ENCODE data around the gene POU6F2.

The POU6F2 gene

DNA sequence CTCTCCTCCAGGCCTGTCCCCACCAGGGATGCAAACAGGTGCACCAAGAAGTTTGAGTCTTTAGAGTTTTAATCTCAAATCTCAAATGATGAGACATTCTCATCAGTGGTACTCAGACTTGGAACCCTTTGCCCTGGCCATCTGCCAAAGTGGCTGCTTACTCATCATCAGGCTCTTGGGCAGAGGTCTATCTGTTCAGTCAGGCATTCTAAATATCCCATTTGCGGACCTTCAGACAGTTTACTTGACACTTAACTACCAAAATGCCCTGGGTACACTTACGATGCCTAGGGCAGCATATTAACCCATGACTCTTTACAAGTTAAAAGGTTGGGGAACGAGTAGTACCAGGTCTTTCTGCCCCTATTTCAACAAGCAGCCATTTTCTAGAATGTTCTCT is 527.3 kb downstream of the POU6F2 start:
- peak in 1 of 2 experiments; percentile 32 for DNase-seq (ENCODE audit: low read depth in 2 of 2)

DNA sequence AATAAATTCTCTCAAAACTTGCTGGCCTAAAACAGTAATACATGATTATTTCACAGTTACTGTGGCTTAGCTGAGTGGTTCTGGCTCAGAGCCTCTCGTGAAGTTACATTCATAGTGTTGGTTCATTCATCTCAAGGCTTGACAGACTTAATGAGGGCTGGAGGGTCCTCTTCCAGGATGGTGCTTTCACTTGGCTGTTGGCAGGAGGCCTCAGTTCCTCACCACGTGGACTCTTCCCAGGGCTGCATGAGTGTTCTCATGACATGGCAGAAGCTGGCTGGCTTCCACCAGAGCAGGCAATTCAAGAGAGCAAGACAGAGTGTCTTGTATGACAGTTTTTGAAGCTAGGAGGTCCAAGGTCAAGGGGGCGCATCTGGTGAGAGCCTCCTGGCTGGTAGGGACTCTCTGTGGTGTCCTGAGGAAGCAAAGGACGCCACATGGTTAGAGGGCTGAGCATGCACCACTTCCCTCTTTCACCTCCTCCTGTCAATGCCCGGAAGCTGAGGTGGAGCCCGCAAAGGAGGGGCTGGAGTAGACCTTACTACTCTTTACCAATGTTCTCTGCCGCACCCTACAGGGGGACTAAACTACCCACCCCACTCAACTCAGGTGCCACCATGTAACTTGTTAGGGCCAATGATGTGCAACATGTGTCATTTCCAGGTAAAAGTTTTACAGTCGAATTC is 530.3 kb downstream of the POU6F2 start:
- peak in 1 of 2 experiments; percentile 12 for DNase-seq (ENCODE audit: low read depth in 2 of 2)

GRCh38 chr7:39509436-39509835 is 531.7 kb downstream of the POU6F2 start:
- DNase-seq (ENCODE audit: low read depth in 2 of 2), result no peak

GRCh38 chr7:39509912-39510311 is 532.2 kb downstream of the POU6F2 start:
- DNase-seq (ENCODE audit: low read depth in 2 of 2), result no peak

DNA sequence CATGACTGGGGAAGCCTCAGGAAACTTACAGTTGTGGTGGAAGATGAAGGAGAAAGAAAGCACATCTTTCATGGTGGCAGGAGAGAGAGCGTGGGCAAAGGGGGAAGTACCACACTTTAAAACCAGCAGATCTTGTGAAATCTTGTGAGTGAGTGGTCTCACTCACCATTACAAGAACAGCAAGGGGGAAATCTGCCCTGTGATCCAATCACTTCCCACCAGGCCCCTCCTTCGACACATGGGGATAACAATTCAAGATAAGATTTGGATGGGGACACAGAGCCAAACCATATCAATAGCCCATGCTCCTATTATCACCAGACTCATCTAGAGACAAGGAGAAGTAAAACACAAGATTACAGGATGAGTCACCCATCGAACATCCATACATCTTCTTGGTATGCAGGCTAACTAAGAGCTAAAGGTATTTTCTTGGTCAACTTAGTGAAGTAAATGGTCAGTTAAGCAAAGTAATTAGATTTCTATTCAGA is 533.2 kb downstream of the POU6F2 start:
- peak in 1 of 2 experiments; percentile 32 for DNase-seq (ENCODE audit: low read depth in 2 of 2)

- no peak for DNase-seq (ENCODE audit: low read depth in 2 of 2)
Measured at GRCh38 chr7:39515534-39516228, 538.0 kb downstream of the POU6F2 start.

DNA sequence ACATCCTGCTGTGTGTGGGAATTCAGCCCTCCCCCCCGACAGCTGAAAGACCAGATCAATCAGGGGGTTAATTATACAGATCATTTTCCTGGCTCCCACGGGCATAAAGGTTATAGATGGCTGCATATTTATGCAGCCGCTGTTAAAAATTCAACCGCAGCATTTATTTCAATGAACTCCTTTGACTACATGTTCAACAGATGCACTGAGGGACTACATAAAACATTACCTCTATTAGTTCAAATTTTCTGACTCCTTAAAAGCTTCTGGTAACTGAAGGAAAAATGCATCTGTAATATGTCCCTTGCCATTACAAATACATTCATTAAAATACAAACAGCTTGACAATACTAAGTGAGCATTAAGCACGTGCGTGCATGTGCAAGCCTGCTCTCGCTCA is 538.8 kb downstream of the POU6F2 start:
- DNase-seq (ENCODE audit: low read depth in 2 of 2), result no peak

GRCh38 chr7:39517240-39517639 is 539.5 kb downstream of the POU6F2 start:
- no peak for DNase-seq (ENCODE audit: low read depth in 2 of 2)
